Neuronal stem cell (in vitro differentiated cells): Measurements from ENCODE around the gene LUC7L3.

ENCODE experiments used
- DNase-seq: peaks from one replicate; pipeline ENCODE4 v3.0.0-alpha.2; 2013; ENCODE audit warnings: low spot score
- H2AFZ ChIP-seq: one replicate; pipeline ENCODE4 v1.6.1; 2013; ENCODE audit warnings: mild to moderate bottlenecking, low read length, inconsistent platforms
- H2AK5ac ChIP-seq: 2 replicates; pipeline ENCODE4 v1.6.1; 2013; ENCODE audit warnings: low read depth, mild to moderate bottlenecking, inconsistent platforms, low read length, moderate library complexity, mixed read lengths
- H2BK120ac ChIP-seq: 2 replicates; pipeline ENCODE4 v1.6.1; 2013; ENCODE audit warnings: low read depth, mild to moderate bottlenecking, inconsistent platforms, low read length, moderate library complexity, mixed read lengths
- H2BK12ac ChIP-seq: one replicate; pipeline ENCODE4 v1.6.1; 2013; ENCODE audit warnings: low read length, inconsistent platforms
- H2BK15ac ChIP-seq: 2 replicates; pipeline ENCODE4 v1.6.1; 2013; ENCODE audit warnings: mild to moderate bottlenecking, low read length, inconsistent platforms, mixed read lengths
- H2BK5ac ChIP-seq: one replicate; pipeline ENCODE4 v1.6.1; 2013; ENCODE audit warnings: inconsistent platforms, mild to moderate bottlenecking, low read length, moderate library complexity
- H3K14ac ChIP-seq: one replicate; pipeline ENCODE4 v1.6.1; 2013; ENCODE audit warnings: low read length, inconsistent platforms
- H3K18ac ChIP-seq: 2 replicates; pipeline ENCODE4 v1.6.1; 2013; ENCODE audit warnings: low read length, inconsistent platforms
- H3K23ac ChIP-seq: 2 replicates; pipeline ENCODE4 v1.6.1; 2013; ENCODE audit warnings: low read depth, mild to moderate bottlenecking, mixed read lengths, low read length, inconsistent platforms; ENCODE audit not compliant: poor library complexity
- H3K27ac ChIP-seq: replicated peaks from 3 replicates; pipeline ENCODE4 v1.5.1; 2013; ENCODE audit warnings: low read length, inconsistent platforms
- H3K27me3 ChIP-seq, 3 experiments: 2 replicates each; pipeline ENCODE4 v1.6.1; 2013; ENCODE audit warnings: low read length in 3 of 3, mild to moderate bottlenecking in 2 of 3, inconsistent platforms in 1 of 3, low read depth in 1 of 3, mixed read lengths in 1 of 3, moderate library complexity in 1 of 3; ENCODE audit not compliant: control insufficient read depth in 3 of 3, insufficient read depth in 3 of 3
- H3K36me3 ChIP-seq, 2 donors: replicated peaks in 1 of 2; 2 replicates each; pipeline ENCODE4 v1.6.1; 2013; ENCODE audit warnings: low read length in 2 of 2; ENCODE audit not compliant: control insufficient read depth in 2 of 2, insufficient read depth in 2 of 2
- H3K4ac ChIP-seq: 2 replicates; pipeline ENCODE4 v1.6.1; 2013; ENCODE audit warnings: inconsistent platforms, mild to moderate bottlenecking, low read length, moderate library complexity
- H3K4me1 ChIP-seq, 2 donors: 1 replicate in 1 of 2; 2 replicates in 1 of 2; pipeline ENCODE4 v1.6.1; 2013; ENCODE audit warnings: low read length in 2 of 2, low read depth in 1 of 2; ENCODE audit not compliant: control insufficient read depth in 2 of 2, insufficient read depth in 1 of 2
- H3K4me2 ChIP-seq: one replicate; pipeline ENCODE4 v1.6.1; 2013; ENCODE audit warnings: mild to moderate bottlenecking, low read length, inconsistent platforms; ENCODE audit not compliant: insufficient read depth, poor library complexity, severe bottlenecking
- H3K4me3 ChIP-seq, 2 donors: 2 replicates each; pipeline ENCODE4 v1.5.1; 2013; ENCODE audit warnings: low read length in 2 of 2, mild to moderate bottlenecking in 2 of 2, inconsistent platforms in 1 of 2, moderate library complexity in 1 of 2
- H3K79me1 ChIP-seq: one replicate; pipeline ENCODE4 v1.6.1; 2013; ENCODE audit warnings: low read depth, mild to moderate bottlenecking, inconsistent platforms, low read length, moderate library complexity
- H3K9ac ChIP-seq: one replicate; pipeline ENCODE4 v1.6.1; 2013; ENCODE audit warnings: mild to moderate bottlenecking, low read depth, low read length, inconsistent platforms; ENCODE audit not compliant: poor library complexity
- H3K9me3 ChIP-seq, 2 donors: replicated peaks in 1 of 2; 2 replicates each; pipeline versions ENCODE3 to v1.6.1; 2013; ENCODE audit warnings: low read length in 2 of 2, mild to moderate bottlenecking in 2 of 2, inconsistent platforms in 1 of 2, low read depth in 1 of 2, mixed read lengths in 1 of 2, moderate library complexity in 1 of 2; ENCODE audit not compliant: control insufficient read depth in 2 of 2, insufficient read depth in 1 of 2
- H4K8ac ChIP-seq: one replicate; pipeline ENCODE4 v1.6.1; 2013; ENCODE audit warnings: low read depth, mild to moderate bottlenecking, inconsistent platforms, low read length, moderate library complexity
- H4K91ac ChIP-seq: one replicate; pipeline ENCODE4 v1.6.1; 2013; ENCODE audit warnings: low read length, low read depth, mild to moderate bottlenecking, inconsistent platforms; ENCODE audit not compliant: poor library complexity
- WGBS, 2 donors: extraction: QIAGEN DNeasy Blood & Tissue Kit; methylation state at CpG; one replicate each; pipeline ENCODE4 v1.1.7; 2013; ENCODE audit warnings: missing lambda C conversion rate in 2 of 2, mixed read lengths in 1 of 2; ENCODE audit not compliant: insufficient read length in 2 of 2, insufficient replicate concordance in 1 of 2; ENCODE audit errors: extremely low coverage in 2 of 2; 5-methylcytosine and 5-hydroxymethylcytosine counted together

Gene LUC7L3

DNA sequence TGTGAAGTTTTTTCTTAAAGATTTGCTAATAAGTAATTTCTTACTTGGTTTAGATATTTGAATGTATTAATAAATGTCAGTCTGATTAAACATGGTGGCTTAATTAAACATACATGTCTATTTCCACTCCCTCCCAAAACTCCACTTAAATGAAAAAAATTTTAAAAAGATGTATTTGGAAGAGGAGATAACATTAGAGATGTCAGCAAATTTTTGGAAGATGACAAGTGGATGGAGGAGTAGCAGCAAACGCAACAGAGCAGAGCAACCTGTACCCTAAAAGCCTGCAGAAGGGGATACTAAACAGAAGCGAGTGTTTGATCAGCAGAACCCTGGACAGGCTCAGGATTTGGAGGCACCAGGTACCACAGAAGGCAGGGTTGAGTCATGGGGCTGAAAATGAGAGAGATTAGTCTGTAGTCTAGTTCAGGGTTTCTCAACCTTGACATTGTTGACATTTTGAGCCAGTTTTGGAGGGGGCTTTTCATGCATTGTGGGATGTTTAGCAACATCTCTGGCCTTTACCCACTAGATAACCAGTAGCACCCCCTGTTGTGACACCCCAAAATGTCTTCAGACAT, 17.8 kb downstream of the LUC7L3 start:
- no CpG with 5 or more reads among the region's 2 CpGs for WGBS, 2 donors
- no peak for DNase-seq

DNA sequence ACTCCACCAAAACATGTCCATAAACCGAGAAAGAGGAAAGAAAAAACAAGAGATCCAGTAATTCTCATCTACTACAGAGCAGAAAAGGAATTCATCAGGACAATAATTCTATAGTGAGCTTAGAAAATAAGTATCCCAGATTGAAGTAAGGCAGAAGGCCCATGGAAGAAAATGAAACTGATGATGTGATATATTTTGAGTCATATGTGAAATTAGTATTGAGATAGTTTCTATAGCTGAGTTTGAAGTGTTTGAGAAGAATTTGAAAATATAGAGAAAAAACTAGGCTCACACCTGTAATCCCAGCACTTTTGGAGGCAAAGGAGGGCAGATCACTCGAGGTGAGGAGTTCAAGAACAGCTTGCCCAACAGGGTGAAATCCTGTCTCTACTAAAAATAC, 19.7 kb downstream of the LUC7L3 start:
- Histone ChIP-seq H2BK120ac (no peak overlapping the region), H3K4me3 (no peak overlapping the region), H4K8ac (no peak overlapping the region), H2BK5ac (no peak overlapping the region), H3K27me3 (no peaks in the 10 kb centered on the region), H3K36me3 (peaks cover 27 to 90% of the 10 kb centered on the region in 2 donors), H3K18ac (no peak overlapping the region), H3K4me1 (peaks cover 0 to 6% of the 10 kb centered on the region in 2 donors), H2BK12ac (no peak overlapping the region), H3K23ac (no peak overlapping the region), H3K27ac (no peak overlapping the region), H3K14ac (no peak overlapping the region), H2AK5ac (no peak overlapping the region), H2AFZ (no peak overlapping the region), H3K9me3 (peaks cover 0 to 3% of the 10 kb centered on the region in 2 donors), H3K4me2 (no peak overlapping the region), H3K9ac (no peak overlapping the region), H3K4ac (no peak overlapping the region), H4K91ac (no peak overlapping the region), H2BK15ac (no peak overlapping the region), H3K79me1 (peaks cover 6% of the 10 kb centered on the region)
- no CpG with 5 or more reads among the region's 2 CpGs for WGBS, 2 donors
- DNase-seq, result no peak

More for the DNA sequence above, 17.8 kb downstream of the LUC7L3 start:
- H3K36me3 ChIP-seq, result peaks cover 18 to 84% of the 10 kb centered on the region in 2 donors
- peaks cover 0 to 3% of the 10 kb centered on the region in 2 donors for H3K9me3 ChIP-seq
- no peaks in the 10 kb centered on the region for H3K27me3 ChIP-seq
- H4K91ac ChIP-seq, result no peak overlapping the region
- H2BK15ac ChIP-seq, result no peak overlapping the region
- no peak overlapping the region for H2BK12ac ChIP-seq
- peaks cover 6% of the 10 kb centered on the region for H3K79me1 ChIP-seq
- H3K4ac ChIP-seq, result no peak overlapping the region
- H2AFZ ChIP-seq, result no peak overlapping the region
- no peak overlapping the region for H3K9ac ChIP-seq
- H3K4me3 ChIP-seq, result no peak overlapping the region
- peaks cover 0 to 6% of the 10 kb centered on the region in 2 donors for H3K4me1 ChIP-seq
- H2BK120ac ChIP-seq, result no peak overlapping the region
- no peak overlapping the region for H4K8ac ChIP-seq
- H3K27ac ChIP-seq, result no peak overlapping the region
- no peak overlapping the region for H3K4me2 ChIP-seq
- no peak overlapping the region for H2BK5ac ChIP-seq
- H3K18ac ChIP-seq, result no peak overlapping the region
- H2AK5ac ChIP-seq, result no peak overlapping the region
- no peak overlapping the region for H3K23ac ChIP-seq
- no peak overlapping the region for H3K14ac ChIP-seq

DNA sequence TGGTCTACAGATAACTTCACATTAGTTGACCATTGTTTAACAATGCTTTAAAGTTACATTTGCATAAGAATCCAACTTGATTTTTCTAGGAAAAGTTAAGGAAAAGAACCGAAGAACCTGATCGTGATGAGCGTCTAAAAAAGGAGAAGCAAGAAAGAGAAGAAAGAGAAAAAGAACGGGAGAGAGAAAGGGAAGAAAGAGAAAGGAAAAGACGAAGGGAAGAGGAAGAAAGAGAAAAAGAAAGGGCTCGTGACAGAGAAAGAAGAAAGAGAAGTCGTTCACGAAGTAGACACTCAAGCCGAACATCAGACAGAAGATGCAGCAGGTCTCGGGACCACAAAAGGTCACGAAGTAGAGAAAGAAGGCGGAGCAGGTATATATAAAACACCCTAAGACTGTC, 26.2 kb downstream of the LUC7L3 start:
- H3K4me3 ChIP-seq, result no peak overlapping the region
- H3K27me3 ChIP-seq, result no peaks in the 10 kb centered on the region
- H2BK15ac ChIP-seq, result no peak overlapping the region
- DNase-seq, result no peak
- no peak overlapping the region for H2AFZ ChIP-seq
- no peak overlapping the region for H3K9ac ChIP-seq
- H2BK12ac ChIP-seq, result no peak overlapping the region
- H3K27ac ChIP-seq, result no peak overlapping the region
- H3K4me1 ChIP-seq, result no peaks in the 10 kb centered on the region
- H3K36me3 ChIP-seq, result peaks cover 42 to 99% of the 10 kb centered on the region in 2 donors
- H2BK120ac ChIP-seq, result no peak overlapping the region
- H3K4me2 ChIP-seq, result no peak overlapping the region
- H3K23ac ChIP-seq, result no peak overlapping the region
- no peaks in the 10 kb centered on the region for H3K9me3 ChIP-seq
- peaks cover 2% of the 10 kb centered on the region for H3K79me1 ChIP-seq
- H4K91ac ChIP-seq, result no peak overlapping the region
- no peak overlapping the region for H2AK5ac ChIP-seq
- H4K8ac ChIP-seq, result no peak overlapping the region
- H3K4ac ChIP-seq, result no peak overlapping the region
- no peak overlapping the region for H3K18ac ChIP-seq
- H2BK5ac ChIP-seq, result no peak overlapping the region
- no peak overlapping the region for H3K14ac ChIP-seq
- WGBS, 2 donors, result no CpG with 5 or more reads among the region's 12 CpGs

DNA sequence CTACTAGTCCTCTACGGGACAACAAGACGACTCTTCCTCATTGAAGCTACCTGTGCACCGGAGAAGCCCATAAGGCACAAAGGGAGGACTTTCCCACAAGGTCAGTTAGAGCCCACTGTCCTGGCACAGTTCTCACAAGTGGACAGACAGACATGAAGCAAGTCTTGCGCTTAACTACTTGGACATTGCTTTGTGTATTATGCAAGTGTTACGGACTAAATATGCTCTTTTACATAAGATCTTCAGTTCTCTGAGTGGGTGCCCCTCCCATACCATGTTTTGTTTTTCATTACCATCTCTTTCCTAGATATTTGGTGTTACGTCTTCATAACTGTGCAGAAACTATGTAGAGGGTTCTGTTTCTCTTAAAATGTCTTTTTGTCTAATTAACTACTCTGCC, 29.8 kb downstream of the LUC7L3 start:
- Histone ChIP-seq H3K27ac (no peak overlapping the region), H2BK15ac (no peak overlapping the region), H3K4ac (no peak overlapping the region), H2BK5ac (no peak overlapping the region), H2AFZ (no peak overlapping the region), H3K36me3 (peaks cover 35 to 100% of the 10 kb centered on the region in 2 donors), H2BK120ac (no peak overlapping the region), H3K4me2 (no peak overlapping the region), H3K9ac (no peak overlapping the region), H3K18ac (no peak overlapping the region), H3K4me1 (no peaks in the 10 kb centered on the region), H3K79me1 (no peaks in the 10 kb centered on the region), H2AK5ac (no peak overlapping the region), H3K27me3 (no peaks in the 10 kb centered on the region), H3K4me3 (no peak overlapping the region), H2BK12ac (no peak overlapping the region), H4K8ac (no peak overlapping the region), H3K9me3 (no peaks in the 10 kb centered on the region), H3K23ac (no peak overlapping the region), H4K91ac (no peak overlapping the region), H3K14ac (no peak overlapping the region)
- no CpG with 5 or more reads among the region's 6 CpGs for WGBS, 2 donors
- DNase-seq, result no peak
